Activated naive CD4-positive, alpha-beta T cell treated with anti-CD3 and anti-CD28 coated beads, Interleukin-2, amount 50 U/mL, for 72 hours (primary cell): ENCODE data around the gene SNPH. TPM values are rescaled to one million over a fixed set of nuclear protein-coding genes. Genes with fewer than 3 reads are reported as not detected.

Source experiments
- total RNA-seq, 2 donors: library from RNA; stranded (reverse); gene quantifications; one replicate each; pipeline ENCODE4 v1.2.3, GENCODE V29; 2022

The SNPH gene
- total RNA-seq, 2 donors from 2014 or later, result 3.2 to 4.8 TPM

Other genes starting within 250 kb of the SNPH start
- 100 to 1,000 TPM in 1 of 2 donors, 10 to 100 TPM in 1; 89.6 to 151 TPM for gene PSMF1, start 147.7 kb upstream of the SNPH start, total RNA-seq
- 1 to 10 TPM in 1 of 2 donors, not detected in 1; 8.3 TPM for gene TMEM74B, start 81.3 kb upstream of the SNPH start, total RNA-seq
- under 1 TPM; 0.19 to 0.55 TPM for gene C20orf202, start 62.8 kb upstream of the SNPH start, total RNA-seq
- under 1 TPM; 0.25 to 0.47 TPM for gene RAD21L1, start 40.2 kb upstream of the SNPH start, total RNA-seq
- gene SDCBP2, start 62.8 kb downstream of the SNPH start, total RNA-seq, result 10 to 100 TPM in 1 of 2 donors, 1 to 10 TPM in 1; 4.9 to 18.5 TPM
- gene FKBP1A, start 126.8 kb downstream of the SNPH start, total RNA-seq, result 100 to 1,000 TPM; 147 to 374 TPM
- gene NSFL1C, start 200.6 kb downstream of the SNPH start, total RNA-seq, result 10 to 100 TPM; 40.1 to 70.1 TPM
- gene SIRPB2, start 225.1 kb downstream of the SNPH start, total RNA-seq, result not detected